H9 (cell line): Measurements from ENCODE around the gene RBMS3. TPM values are rescaled to one million over a fixed set of nuclear protein-coding genes. Genes with fewer than 3 reads are reported as not detected.

Experiments used
- DNase-seq: peaks from one replicate; pipeline ENCODE4 v3.0.0-alpha.2; 2017
- H2AFZ ChIP-seq: one replicate; pipeline ENCODE4 v1.6.1; 2013; ENCODE audit warnings: mild to moderate bottlenecking, low read length, control low read depth, moderate library complexity
- H2AK5ac ChIP-seq: 2 replicates; pipeline ENCODE4 v1.6.1; 2013; ENCODE audit warnings: low read length, control low read depth, mixed read lengths; ENCODE audit not compliant: insufficient read length
- H2BK120ac ChIP-seq: one replicate; pipeline ENCODE4 v1.6.1; 2013; ENCODE audit warnings: low read depth, mild to moderate bottlenecking, low read length, control low read depth, inconsistent platforms; ENCODE audit not compliant: poor library complexity, severe bottlenecking
- H2BK12ac ChIP-seq: 2 replicates; pipeline ENCODE4 v1.6.1; 2013; ENCODE audit warnings: low read length, control low read depth, mixed read lengths, low read depth; ENCODE audit not compliant: insufficient read length
- H2BK15ac ChIP-seq: 2 replicates; pipeline ENCODE4 v1.6.1; 2013; ENCODE audit warnings: low read depth, low read length, control low read depth
- H2BK20ac ChIP-seq: one replicate; pipeline ENCODE4 v1.6.1; 2013; ENCODE audit warnings: low read depth, mild to moderate bottlenecking, low read length, control low read depth, inconsistent platforms; ENCODE audit not compliant: poor library complexity, severe bottlenecking
- H2BK5ac ChIP-seq: 2 replicates; pipeline ENCODE4 v1.6.1; 2013; ENCODE audit warnings: low read length, control low read depth, mixed read lengths; ENCODE audit not compliant: insufficient read length
- H3K14ac ChIP-seq: 2 replicates; pipeline ENCODE4 v1.6.1; 2013; ENCODE audit warnings: low read length, control low read depth; ENCODE audit not compliant: insufficient read depth
- H3K18ac ChIP-seq: 2 replicates; pipeline ENCODE4 v1.6.1; 2013; ENCODE audit warnings: low read depth, mild to moderate bottlenecking, mixed read lengths, low read length, control low read depth; ENCODE audit not compliant: insufficient read length
- H3K23ac ChIP-seq: 2 replicates; pipeline ENCODE4 v1.6.1; 2013; ENCODE audit warnings: low read length, control low read depth, mixed read lengths, low read depth; ENCODE audit not compliant: insufficient read length
- H3K23me2 ChIP-seq: 2 replicates; pipeline ENCODE4 v1.6.1; 2013; ENCODE audit warnings: low read depth, mild to moderate bottlenecking, mixed read lengths, low read length, control low read depth; ENCODE audit not compliant: insufficient read length, poor library complexity, severe bottlenecking
- H3K27ac ChIP-seq: 2 replicates; pipeline ENCODE4 v1.5.1; 2013; ENCODE audit warnings: low read length, control low read depth, mixed read lengths, low read depth; ENCODE audit not compliant: insufficient read length
- H3K27me3 ChIP-seq: 2 replicates; pipeline ENCODE4 v1.6.1; 2013; ENCODE audit warnings: low read length, control low read depth, inconsistent platforms; ENCODE audit not compliant: insufficient read depth
- H3K4ac ChIP-seq: 2 replicates; pipeline ENCODE4 v1.6.1; 2013; ENCODE audit warnings: low read depth, mild to moderate bottlenecking, control low read depth, inconsistent platforms, low read length, moderate library complexity
- H3K4me1 ChIP-seq: 2 replicates; pipeline ENCODE4 v1.6.1; 2013; ENCODE audit warnings: low read length, control low read depth, inconsistent platforms; ENCODE audit not compliant: insufficient read depth
- H3K4me2 ChIP-seq: 2 replicates; pipeline ENCODE4 v1.6.1; 2013; ENCODE audit warnings: low read length, control low read depth, mixed read lengths; ENCODE audit not compliant: insufficient read length, insufficient read depth
- H3K56ac ChIP-seq: 2 replicates; pipeline ENCODE4 v1.6.1; 2013; ENCODE audit warnings: low read depth, mild to moderate bottlenecking, mixed read lengths, low read length, control low read depth; ENCODE audit not compliant: insufficient read length
- H3K79me1 ChIP-seq: 2 replicates; pipeline ENCODE4 v1.6.1; 2013; ENCODE audit warnings: low read depth, mild to moderate bottlenecking, moderate library complexity, low read length, control low read depth, inconsistent platforms; ENCODE audit not compliant: insufficient read depth, poor library complexity, severe bottlenecking
- H3K79me2 ChIP-seq: 2 replicates; pipeline ENCODE4 v1.6.1; 2013; ENCODE audit warnings: low read length, control low read depth, inconsistent platforms; ENCODE audit not compliant: insufficient read depth
- H3K9ac ChIP-seq: 2 replicates; pipeline ENCODE4 v1.6.1; 2013; ENCODE audit warnings: low read length, control low read depth, mixed read lengths; ENCODE audit not compliant: insufficient read length; ENCODE audit errors: extremely low read depth
- H3K9me3 ChIP-seq: one replicate; pipeline ENCODE4 v1.6.1; 2013; ENCODE audit warnings: low read depth, low read length, inconsistent platforms; ENCODE audit not compliant: control insufficient read depth
- H3T11ph ChIP-seq: one replicate; pipeline ENCODE4 v1.6.1; 2013; ENCODE audit warnings: mild to moderate bottlenecking, low read length, control low read depth, inconsistent platforms
- H4K20me1 ChIP-seq: one replicate; pipeline ENCODE4 v1.6.1; 2013; ENCODE audit not compliant: control insufficient read depth, insufficient read length, insufficient read depth
- H4K5ac ChIP-seq: 2 replicates; pipeline ENCODE4 v1.6.1; 2013; ENCODE audit warnings: low read depth, mild to moderate bottlenecking, mixed read lengths, low read length, control low read depth; ENCODE audit not compliant: insufficient read length
- H4K8ac ChIP-seq: replicated peaks from 2 replicates; pipeline ENCODE4 v1.6.1; 2013; ENCODE audit warnings: low read length, control low read depth, mixed read lengths, low read depth; ENCODE audit not compliant: insufficient read length
- H4K91ac ChIP-seq: 2 replicates; pipeline ENCODE4 v1.6.1; 2013; ENCODE audit warnings: low read depth, mild to moderate bottlenecking, moderate library complexity, mixed read lengths, low read length, control low read depth; ENCODE audit not compliant: insufficient read length
- H3K27ac Mint-ChIP-seq, 3 experiments: 2 replicates in 2 of 3; 3 replicates in 1 of 3; pipeline ENCODE4 v1.8.0; 2020 to 2021; ENCODE audit warnings: mixed read lengths in 3 of 3, mild to moderate bottlenecking in 1 of 3, moderate library complexity in 1 of 3
- H3K27me3 Mint-ChIP-seq: 2 replicates; pipeline ENCODE4 v1.8.0; 2021; ENCODE audit warnings: low read depth, mild to moderate bottlenecking, moderate library complexity, mixed read lengths
- H3K36me3 Mint-ChIP-seq, 3 experiments: 2 replicates in 2 of 3; 3 replicates in 1 of 3; pipeline ENCODE4 v1.8.0; 2020 to 2021; ENCODE audit warnings: low read depth in 3 of 3, mixed read lengths in 3 of 3; ENCODE audit not compliant: insufficient read depth in 1 of 3
- H3K4me1 Mint-ChIP-seq, 2 experiments: 2 replicates each; pipeline ENCODE4 v1.8.0; 2020; ENCODE audit warnings: mixed read lengths in 2 of 2
- H3K4me3 Mint-ChIP-seq, 2 experiments: 2 replicates in 1 of 2; 3 replicates in 1 of 2; pipeline ENCODE4 v1.8.0; 2020 to 2021; ENCODE audit warnings: mild to moderate bottlenecking in 2 of 2, mixed read lengths in 2 of 2, moderate library complexity in 1 of 2
- H3K9me3 Mint-ChIP-seq, 2 experiments: 2 replicates in 1 of 2; 3 replicates in 1 of 2; pipeline ENCODE4 v1.8.0; 2020; ENCODE audit warnings: mild to moderate bottlenecking in 2 of 2, mixed read lengths in 2 of 2, moderate library complexity in 1 of 2
- WGBS: extraction: QIAGEN DNeasy Blood & Tissue Kit; methylation state at CpG from one replicate; pipeline ENCODE4 v1.1.7; 2013; ENCODE audit warnings: missing lambda C conversion rate, low lambda C conversion rate, mixed read lengths; ENCODE audit not compliant: insufficient read length; ENCODE audit errors: extremely low coverage; 5-methylcytosine and 5-hydroxymethylcytosine counted together
- total RNA-seq: library from RNA; stranded (reverse); gene quantifications from 2 replicates; pipeline ENCODE4 v1.2.1, GENCODE V29; 2021
- TF ChIP-seq, protein P1 (sequence below): fragments of 200-600 bp; sonication (generic); conservative IDR thresholded peaks from 3 replicates; pipeline ENCODE4 v1.8.0; 2021; ENCODE audit warnings: antibody characterized with exemption, mild to moderate bottlenecking

RBMS3 gene
- total RNA-seq, 1 experiment from 2014 or later: 8.1 TPM

DNA sequence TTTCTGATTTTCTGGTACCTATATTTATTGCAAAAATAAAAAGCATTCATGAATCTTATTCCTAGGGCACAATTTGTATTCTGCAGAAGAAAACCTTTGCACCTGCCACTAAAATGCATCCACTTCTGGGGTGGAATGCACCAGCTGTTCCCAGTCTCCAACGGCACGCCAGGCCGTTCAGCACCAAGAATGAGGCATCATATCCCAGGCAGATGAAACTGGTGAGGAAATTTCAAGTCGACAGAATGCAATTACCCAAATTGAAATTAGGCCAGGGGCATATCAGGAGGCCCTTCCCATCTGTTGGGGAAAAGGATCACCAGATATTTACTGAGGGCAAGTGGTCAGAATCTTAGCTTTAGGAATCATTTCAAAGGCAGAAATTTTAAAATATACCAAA, 13.6 kb upstream of the RBMS3 start:
- Histone ChIP-seq H2AFZ (no peak overlapping the region), H2BK12ac (no peak overlapping the region), H4K91ac (no peak overlapping the region), H3K4me1 (no peaks in the 10 kb centered on the region), H3K4me2 (no peak overlapping the region), H3K27me3 (no peaks in the 10 kb centered on the region), H3T11ph (no peak overlapping the region), H2AK5ac (no peak overlapping the region), H3K14ac (no peak overlapping the region), H4K5ac (no peak overlapping the region), H2BK15ac (no peak overlapping the region), H3K9ac (no peak overlapping the region), H2BK120ac (no peak overlapping the region), H3K56ac (no peak overlapping the region), H3K27ac (no peak overlapping the region), H3K23me2 (no peaks in the 10 kb centered on the region), H4K8ac (no peak overlapping the region), H4K20me1 (no peaks in the 10 kb centered on the region), H3K79me1 (no peaks in the 10 kb centered on the region), H3K9me3 (no peaks in the 10 kb centered on the region), H2BK5ac (no peak overlapping the region), H2BK20ac (no peak overlapping the region), H3K79me2 (no peaks in the 10 kb centered on the region), H3K23ac (no peak overlapping the region), H3K4ac (no peak overlapping the region), H3K18ac (no peak overlapping the region)
- Mint-ChIP-seq H3K36me3 (no peaks in the 10 kb centered on the region; a peak in 1 of 7 replicates), H3K27ac (no peak overlapping the region), H3K9me3 (no peaks in the 10 kb centered on the region), H3K27me3 (no peaks in the 10 kb centered on the region), H3K4me1 (0 out of 4 replicates have a peak, but pooled peaks cover 0 to 3% of the 10 kb centered on the region in 2 experiments), H3K4me3 (no peak overlapping the region)
- TF ChIP-seq, protein P1, sequence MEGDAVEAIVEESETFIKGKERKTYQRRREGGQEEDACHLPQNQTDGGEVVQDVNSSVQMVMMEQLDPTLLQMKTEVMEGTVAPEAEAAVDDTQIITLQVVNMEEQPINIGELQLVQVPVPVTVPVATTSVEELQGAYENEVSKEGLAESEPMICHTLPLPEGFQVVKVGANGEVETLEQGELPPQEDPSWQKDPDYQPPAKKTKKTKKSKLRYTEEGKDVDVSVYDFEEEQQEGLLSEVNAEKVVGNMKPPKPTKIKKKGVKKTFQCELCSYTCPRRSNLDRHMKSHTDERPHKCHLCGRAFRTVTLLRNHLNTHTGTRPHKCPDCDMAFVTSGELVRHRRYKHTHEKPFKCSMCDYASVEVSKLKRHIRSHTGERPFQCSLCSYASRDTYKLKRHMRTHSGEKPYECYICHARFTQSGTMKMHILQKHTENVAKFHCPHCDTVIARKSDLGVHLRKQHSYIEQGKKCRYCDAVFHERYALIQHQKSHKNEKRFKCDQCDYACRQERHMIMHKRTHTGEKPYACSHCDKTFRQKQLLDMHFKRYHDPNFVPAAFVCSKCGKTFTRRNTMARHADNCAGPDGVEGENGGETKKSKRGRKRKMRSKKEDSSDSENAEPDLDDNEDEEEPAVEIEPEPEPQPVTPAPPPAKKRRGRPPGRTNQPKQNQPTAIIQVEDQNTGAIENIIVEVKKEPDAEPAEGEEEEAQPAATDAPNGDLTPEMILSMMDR: no peak
- no CpG with 5 or more reads among the region's 4 CpGs for WGBS
- DNase-seq: no peak
